Nephron (organoid): ENCODE data around the gene LENEP.
A peak's percentile ranks its signal among the peaks of the same experiment; 100 is the strongest.
"Not testable (repeated sequence)": the region's sequence is repeated elsewhere in the genome, so short reads cannot be mapped to it uniquely, and the experiment has no call there.

Experiments used
- H3K27ac Mint-ChIP-seq, 3 experiments: 2 replicates each; pipeline ENCODE4 v1.8.0; 2020; ENCODE audit warnings: mixed read lengths in 3 of 3, mild to moderate bottlenecking in 2 of 3, moderate library complexity in 1 of 3
- H3K27me3 Mint-ChIP-seq: 2 replicates; pipeline ENCODE4 v1.8.0; 2021; ENCODE audit warnings: low read depth, mild to moderate bottlenecking, moderate library complexity, mixed read lengths
- H3K36me3 Mint-ChIP-seq: 2 replicates; pipeline ENCODE4 v1.8.0; 2020; ENCODE audit warnings: low read depth, mixed read lengths
- H3K4me1 Mint-ChIP-seq: 2 replicates; pipeline ENCODE4 v1.8.0; 2020; ENCODE audit warnings: mixed read lengths
- H3K4me3 Mint-ChIP-seq, 3 experiments: 2 replicates each; pipeline ENCODE4 v1.8.0; 2020; ENCODE audit warnings: mild to moderate bottlenecking in 3 of 3, mixed read lengths in 3 of 3, moderate library complexity in 2 of 3
- H3K9me3 Mint-ChIP-seq: 2 replicates; pipeline ENCODE4 v1.8.0; 2020; ENCODE audit warnings: mixed read lengths
- CTCF ChIP-seq, 3 experiments: fragments of 200-600 bp; sonication (generic); IDR thresholded peaks; one replicate each; pipeline ENCODE4 v1.5.0; 2021; ENCODE audit warnings: antibody characterized with exemption in 3 of 3; ENCODE audit not compliant: unreplicated experiment in 3 of 3

LENEP gene

GRCh38 chr1:154974808-154975408 is 18.5 kb upstream of the LENEP start:
- no peak overlapping the region for H3K27ac Mint-ChIP-seq
- H3K4me1 Mint-ChIP-seq, result peaks cover 22% of the 10 kb centered on the region
- H3K9me3 Mint-ChIP-seq, result no peaks in the 10 kb centered on the region
- H3K27me3 Mint-ChIP-seq, result no peaks in the 10 kb centered on the region
- peaks cover 10% of the 10 kb centered on the region for H3K36me3 Mint-ChIP-seq
- H3K4me3 Mint-ChIP-seq, result no peak overlapping the region
- no peak for TF ChIP-seq CTCF (IDR thresholded peaks at IDR 0.05; ENCODE audit: unreplicated experiment in 3 of 3)

- peaks cover 22% of the 10 kb centered on the region for H3K4me1 Mint-ChIP-seq
- H3K27me3 Mint-ChIP-seq, result no peaks in the 10 kb centered on the region
- H3K36me3 Mint-ChIP-seq, result peaks cover 11% of the 10 kb centered on the region
- H3K27ac Mint-ChIP-seq, result no peak overlapping the region
- H3K4me3 Mint-ChIP-seq, result no peak overlapping the region
- no peaks in the 10 kb centered on the region for H3K9me3 Mint-ChIP-seq
- no peak for TF ChIP-seq CTCF (IDR thresholded peaks at IDR 0.05; ENCODE audit: unreplicated experiment in 3 of 3)
Observed at GRCh38 chr1:154975409-154976059, 17.9 kb upstream of the LENEP start.

- Mint-ChIP-seq H3K36me3 (peaks cover 15% of the 10 kb centered on the region), H3K27ac (peak overlapping the region in 2 of 3 experiments; percentile 49 to 59), H3K4me3 (peak overlapping the region; percentile 43 to 56 (median 54))
- not testable (repeated sequence) for H3K9me3 Mint-ChIP-seq, H3K4me1 Mint-ChIP-seq, H3K27me3 Mint-ChIP-seq
Observed at GRCh38 chr1:154977762-154978161, 15.6 kb upstream of the LENEP start.

- Mint-ChIP-seq H3K4me3 (no peak overlapping the region), H3K36me3 (peaks cover 15% of the 10 kb centered on the region), H3K4me1 (no peaks in the 10 kb centered on the region), H3K27me3 (no peaks in the 10 kb centered on the region), H3K9me3 (no peaks in the 10 kb centered on the region), H3K27ac (no peak overlapping the region)
- no peak for TF ChIP-seq CTCF (IDR thresholded peaks at IDR 0.05; ENCODE audit: unreplicated experiment in 3 of 3)
Observed at GRCh38 chr1:154978360-154978759, 15.0 kb upstream of the LENEP start.

- Mint-ChIP-seq H3K27ac (peak overlapping the region in 1 of 3 experiments; percentile 26), H3K36me3 (peaks cover 15% of the 10 kb centered on the region)
Observed at GRCh38 chr1:154982341-154982740, 11.0 kb upstream of the LENEP start.

More at GRCh38 chr1:154982341-154982740, 11.0 kb upstream of the LENEP start:
- Mint-ChIP-seq H3K4me3 (no peak overlapping the region), H3K4me1 (peaks cover 4% of the 10 kb centered on the region), H3K27me3 (no peaks in the 10 kb centered on the region), H3K9me3 (no peaks in the 10 kb centered on the region)
- no peak for TF ChIP-seq CTCF (IDR thresholded peaks at IDR 0.05; ENCODE audit: unreplicated experiment in 3 of 3)
